Measurements from ENCODE around the gene HADH.

DNA sequence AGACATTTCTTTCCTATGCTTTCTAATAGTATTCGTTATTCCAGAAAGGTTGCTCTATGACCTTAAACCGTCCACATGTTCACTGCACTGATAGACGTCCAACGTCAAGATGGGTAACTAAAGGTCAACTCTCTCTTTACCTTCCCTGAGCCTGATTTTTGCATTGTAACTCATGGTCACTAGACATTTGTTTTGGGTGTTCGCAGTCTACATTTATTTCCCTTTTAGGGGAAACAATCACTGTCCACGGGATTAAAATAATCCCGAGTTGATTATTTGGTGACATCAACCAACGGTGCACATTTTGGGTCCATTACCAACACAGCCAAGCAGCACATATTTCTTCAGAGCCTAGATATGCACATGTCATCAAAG, 540 bp upstream of the HADH start:
- no peak for TF ChIP-seq POLR2AphosphoS5 (IDR thresholded peaks at IDR 0.05; ENCODE audit: low read depth, low read length)
- TF ChIP-seq, protein P1, sequence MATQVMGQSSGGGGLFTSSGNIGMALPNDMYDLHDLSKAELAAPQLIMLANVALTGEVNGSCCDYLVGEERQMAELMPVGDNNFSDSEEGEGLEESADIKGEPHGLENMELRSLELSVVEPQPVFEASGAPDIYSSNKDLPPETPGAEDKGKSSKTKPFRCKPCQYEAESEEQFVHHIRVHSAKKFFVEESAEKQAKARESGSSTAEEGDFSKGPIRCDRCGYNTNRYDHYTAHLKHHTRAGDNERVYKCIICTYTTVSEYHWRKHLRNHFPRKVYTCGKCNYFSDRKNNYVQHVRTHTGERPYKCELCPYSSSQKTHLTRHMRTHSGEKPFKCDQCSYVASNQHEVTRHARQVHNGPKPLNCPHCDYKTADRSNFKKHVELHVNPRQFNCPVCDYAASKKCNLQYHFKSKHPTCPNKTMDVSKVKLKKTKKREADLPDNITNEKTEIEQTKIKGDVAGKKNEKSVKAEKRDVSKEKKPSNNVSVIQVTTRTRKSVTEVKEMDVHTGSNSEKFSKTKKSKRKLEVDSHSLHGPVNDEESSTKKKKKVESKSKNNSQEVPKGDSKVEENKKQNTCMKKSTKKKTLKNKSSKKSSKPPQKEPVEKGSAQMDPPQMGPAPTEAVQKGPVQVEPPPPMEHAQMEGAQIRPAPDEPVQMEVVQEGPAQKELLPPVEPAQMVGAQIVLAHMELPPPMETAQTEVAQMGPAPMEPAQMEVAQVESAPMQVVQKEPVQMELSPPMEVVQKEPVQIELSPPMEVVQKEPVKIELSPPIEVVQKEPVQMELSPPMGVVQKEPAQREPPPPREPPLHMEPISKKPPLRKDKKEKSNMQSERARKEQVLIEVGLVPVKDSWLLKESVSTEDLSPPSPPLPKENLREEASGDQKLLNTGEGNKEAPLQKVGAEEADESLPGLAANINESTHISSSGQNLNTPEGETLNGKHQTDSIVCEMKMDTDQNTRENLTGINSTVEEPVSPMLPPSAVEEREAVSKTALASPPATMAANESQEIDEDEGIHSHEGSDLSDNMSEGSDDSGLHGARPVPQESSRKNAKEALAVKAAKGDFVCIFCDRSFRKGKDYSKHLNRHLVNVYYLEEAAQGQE (IDR thresholded peaks at IDR 0.05; ENCODE audit: insufficient read depth in 1 of 2, low read depth in 2 of 2, low read length in 2 of 2) = no peak
